ENCODE measurements around the gene HDHD5.

HDHD5 gene

GRCh38 chr22:17105143-17106129, 53.6 kb downstream of the HDHD5 start:
- no peak for DNase-seq (ENCODE audit: low spot score)

GRCh38 chr22:17104336-17104935, 54.6 kb downstream of the HDHD5 start:
- DNase-seq (ENCODE audit: low spot score) = no peak

- no peak for DNase-seq (ENCODE audit: low spot score)
Measured at GRCh38 chr22:17103351-17103750, 55.7 kb downstream of the HDHD5 start.

- DNase-seq (ENCODE audit: low spot score) = no peak
Measured at GRCh38 chr22:17102297-17102667, 56.8 kb downstream of the HDHD5 start.

- DNase-seq (ENCODE audit: low spot score) = no peak
Measured at GRCh38 chr22:17101475-17102296, 57.4 kb downstream of the HDHD5 start.

GRCh38 chr22:17100621-17101020, 58.5 kb downstream of the HDHD5 start:
- no peak for DNase-seq (ENCODE audit: low spot score)

GRCh38 chr22:17098379-17098819, 60.7 kb downstream of the HDHD5 start:
- DNase-seq (ENCODE audit: low spot score) = no peak

GRCh38 chr22:17097701-17098100, 61.4 kb downstream of the HDHD5 start:
- DNase-seq (ENCODE audit: low spot score) = no peak

GRCh38 chr22:17097062-17097461, 62.0 kb downstream of the HDHD5 start:
- DNase-seq (ENCODE audit: low spot score) = no peak

- DNase-seq (ENCODE audit: low spot score) = no peak
Measured at GRCh38 chr22:17096071-17096470, 63.0 kb downstream of the HDHD5 start.

GRCh38 chr22:17095538-17095937, 63.5 kb downstream of the HDHD5 start:
- no peak for DNase-seq (ENCODE audit: low spot score)

- no peak for DNase-seq (ENCODE audit: low spot score)
Measured at GRCh38 chr22:17093081-17093480, 66.0 kb downstream of the HDHD5 start.

GRCh38 chr22:17091851-17092250, 67.2 kb downstream of the HDHD5 start:
- no peak for DNase-seq (ENCODE audit: low spot score)

GRCh38 chr22:17090550-17090949, 68.5 kb downstream of the HDHD5 start:
- DNase-seq (ENCODE audit: low spot score) = no peak
